Measurements from ENCODE around the gene GORASP1. TPM values are rescaled to one million over a fixed set of nuclear protein-coding genes. Genes with fewer than 3 reads are reported as not detected.

The GORASP1 gene
- total and polyA plus RNA-seq, 2 of the 8 experiments (the other 6 are each of a cell fraction or from before 2014, with no cell fraction given): 33.4 to 33.5 TPM

- Histone ChIP-seq H3K56ac (replicated peaks; ENCODE audit: insufficient read length, low read depth, low read length) (no peak overlapping the region), H3K4me2 (ENCODE audit: insufficient read depth in 1 of 2, low read depth in 2 of 2, low read length in 2 of 2) (no peak overlapping the region), H4K20me1 (replicated peaks in 1 of 2; ENCODE audit: control insufficient read depth in 1 of 2, insufficient read depth in 2 of 2, low read length in 2 of 2) (no peaks in the 10 kb centered on the region), H4K91ac (replicated peaks; ENCODE audit: insufficient read length, low read length) (no peak overlapping the region), H4K5ac (ENCODE audit: insufficient read length, low read depth, low read length) (no peak overlapping the region), H2BK15ac (ENCODE audit: low read length) (no peak overlapping the region), H2BK120ac (replicated peaks; ENCODE audit: low read depth, low read length) (no peak overlapping the region), H3K27me3 (replicated peaks in 1 of 4; ENCODE audit: control insufficient read depth in 3 of 4, extremely low read depth in 1 of 4, insufficient read depth in 3 of 4, low read length in 3 of 4) (no peaks in the 10 kb centered on the region), H3K23ac (ENCODE audit: insufficient read length) (no peak overlapping the region), H3K4me1 (replicated peaks in 1 of 4; ENCODE audit: control insufficient read depth in 3 of 4, insufficient read depth in 4 of 4, low read length in 3 of 4) (0 out of 7 replicates have a peak, but pooled peaks cover 0 to 3% (median 0%) of the 10 kb centered on the region in 4 experiments), H3K36me3 (ENCODE audit: control insufficient read depth in 2 of 4, insufficient read depth in 4 of 4, low read length in 3 of 4) (no peaks in the 10 kb centered on the region), H2BK5ac (ENCODE audit: low read depth, low read length) (no peak overlapping the region), H2BK12ac (ENCODE audit: low read depth, low read length) (no peak overlapping the region), H3K4ac (replicated peaks; ENCODE audit: insufficient read length, low read depth, low read length) (no peak overlapping the region), H3K14ac (ENCODE audit: insufficient read length) (no peak overlapping the region), H3K9ac (replicated peaks in 1 of 4; ENCODE audit: extremely low read depth in 1 of 4, low read depth in 3 of 4, low read length in 3 of 4) (no peak overlapping the region), H2AK5ac (ENCODE audit: low read depth, low read length) (no peak overlapping the region), H2BK20ac (ENCODE audit: low read length) (no peak overlapping the region), H3K4me3 (ENCODE audit: extremely low read depth in 1 of 4, insufficient read depth in 2 of 4, low read depth in 3 of 4, low read length in 4 of 4) (no peak overlapping the region), H2AFZ (ENCODE audit: low read length) (no peak overlapping the region), H4K8ac (ENCODE audit: extremely low read depth, insufficient read depth, low read length) (no peak overlapping the region), H3K79me2 (ENCODE audit: control insufficient read depth in 1 of 2, insufficient read depth in 2 of 2, low read length in 2 of 2) (no peaks in the 10 kb centered on the region), H3K27ac (ENCODE audit: low read depth, low read length) (no peak overlapping the region), H3K79me1 (ENCODE audit: low read depth, low read length) (no peaks in the 10 kb centered on the region), H3K23me2 (ENCODE audit: low read depth, low read length) (no peaks in the 10 kb centered on the region), H3K18ac (ENCODE audit: extremely low read depth, low read length) (no peak overlapping the region), H3K9me3 (ENCODE audit: insufficient read depth in 2 of 2, low read depth in 1 of 2, low read length in 1 of 2) (no peaks in the 10 kb centered on the region)
- ChIA-PET CTCF (ENCODE audit: partially characterized antibody) (interaction anchor here (1.0 to 20.0 kb wide), 4 partner anchors 14 to 162 kb away, joined by 3 to 496 read pairs (median 239); partner anchors contain the start of genes CX3CR1 and XIRP1), POLR2A (ENCODE audit: partially characterized antibody) (interaction anchor here (0.7 to 1.5 kb wide), 2 partner anchors 23 to 276 kb away, joined by 3 read pairs; partner anchors contain the start of genes GORASP1 and TTC21A)
- WGBS, 2 experiments (ENCODE audit: extremely low coverage in 1 of 2, insufficient coverage in 1 of 2, insufficient read length in 1 of 2, insufficient replicate concordance in 2 of 2, low coverage in 1 of 2, low lambda C conversion rate in 2 of 2, missing lambda C conversion rate in 1 of 2): 86% methylated on average over 6 of the region's 6 CpGs; no CpG with 5 or more reads in 1 of the 2 experiments
- DNase-seq (ENCODE audit: low read depth in 1 of 2, low spot score in 2 of 2): no peak
- no peak for FAIRE-seq
- TF ChIP-seq TBP (IDR thresholded peaks at IDR 0.05; ENCODE audit: low read depth, low read length) (no peak), GABPA (IDR thresholded peaks at IDR 0.05; ENCODE audit: borderline replicate concordance, insufficient read depth, low read length) (no peak)
Observed at GRCh38 chr3:39130026-39130425, 22.6 kb upstream of the GORASP1 start.

All from H1 (cell line).